GM23248 (cell line): ENCODE data around the gene DYNAP. TPM values are rescaled to one million over a fixed set of nuclear protein-coding genes. Genes with fewer than 3 reads are reported as not detected.

Experiments
- DNase-seq: peaks from one replicate; pipeline ENCODE4 v3.0.0-alpha.2; 2015
- H2AFZ ChIP-seq: fragments of 200-600 bp; sonication (generic); 2 replicates; pipeline ENCODE4 v1.6.1; 2016; ENCODE audit warnings: antibody characterized with exemption
- H3F3A ChIP-seq: fragments of 200-600 bp; sonication (generic); 2 replicates; pipeline ENCODE4 v1.6.1; 2016; ENCODE audit warnings: mild to moderate bottlenecking, antibody characterized with exemption, mixed run types; ENCODE audit not compliant: insufficient read depth
- H3K27ac ChIP-seq: fragments of 200-600 bp; sonication (generic); 2 replicates; pipeline ENCODE4 v1.5.1; 2016; ENCODE audit warnings: mild to moderate bottlenecking
- H3K27me3 ChIP-seq: fragments of 200-600 bp; sonication (generic); replicated peaks from 2 replicates; pipeline ENCODE4 v1.6.1; 2016; ENCODE audit warnings: mild to moderate bottlenecking; ENCODE audit not compliant: insufficient read depth
- H3K36me3 ChIP-seq: fragments of 200-600 bp; sonication (generic); 2 replicates; pipeline ENCODE4 v1.6.1; 2016; ENCODE audit warnings: low read depth, mild to moderate bottlenecking
- H3K4me1 ChIP-seq: fragments of 200-600 bp; sonication (generic); 2 replicates; pipeline ENCODE4 v1.6.1; 2016; ENCODE audit warnings: mild to moderate bottlenecking; ENCODE audit not compliant: insufficient read depth
- H3K4me2 ChIP-seq: fragments of 200-600 bp; sonication (generic); one replicate; pipeline ENCODE4 v1.6.1; 2016; ENCODE audit warnings: mild to moderate bottlenecking; ENCODE audit not compliant: unreplicated experiment
- H3K4me3 ChIP-seq: fragments of 200-600 bp; sonication (generic); 2 replicates; pipeline ENCODE4 v1.5.1; 2016; ENCODE audit warnings: mild to moderate bottlenecking
- H3K79me2 ChIP-seq: fragments of 200-600 bp; sonication (generic); 2 replicates; pipeline ENCODE4 v1.6.1; 2016; ENCODE audit warnings: mild to moderate bottlenecking; ENCODE audit not compliant: insufficient read depth
- H3K9ac ChIP-seq: fragments of 200-600 bp; sonication (generic); 2 replicates; pipeline ENCODE4 v1.6.1; 2016; ENCODE audit warnings: mild to moderate bottlenecking
- H3K9me2 ChIP-seq: fragments of 200-600 bp; sonication (generic); 2 replicates; pipeline ENCODE4 v1.6.1; 2016; ENCODE audit warnings: mixed run types, mild to moderate bottlenecking, moderate library complexity; ENCODE audit not compliant: insufficient read depth
- H3K9me3 ChIP-seq: fragments of 200-600 bp; sonication (generic); one replicate; pipeline ENCODE4 v1.6.1; 2017; ENCODE audit warnings: low read depth
- H4K20me1 ChIP-seq: fragments of 200-600 bp; sonication (generic); 2 replicates; pipeline ENCODE4 v1.6.0; 2016; ENCODE audit not compliant: insufficient read depth
- EZH2 ChIP-seq: fragments of 200-600 bp; sonication (generic); IDR thresholded peaks from 2 replicates; pipeline ENCODE4 v1.6.1; 2018; ENCODE audit warnings: antibody characterized with exemption, mild to moderate bottlenecking; ENCODE audit not compliant: insufficient read depth, poor library complexity, severe bottlenecking
- EZH2phosphoT487 ChIP-seq: fragments of 200-600 bp; sonication (generic); IDR thresholded peaks from 2 replicates; pipeline ENCODE4 v1.6.1; 2018; ENCODE audit warnings: antibody characterized with exemption, moderate library complexity, mild to moderate bottlenecking, low read depth; ENCODE audit not compliant: insufficient read depth
- WGBS, 2 experiments: methylation state at CpG; one replicate each; pipeline ENCODE4 v1.1.6; 2015 to 2017; ENCODE audit warnings: low lambda C conversion rate in 2 of 2, low coverage in 1 of 2; ENCODE audit errors: missing lambda C conversion rate in 2 of 2; 5-methylcytosine and 5-hydroxymethylcytosine counted together
- in situ Hi-C: fragments of 300-500 bp; cut with MboI; formaldehyde crosslinking; loops from 2 replicates; pipeline ENCODE4 v1.15.0; 2020
- polyA plus RNA-seq: library from polyadenylated mRNA; unstranded; fragments of >200 nt; fragmentation: Nextera tagmentation; extraction: Ambion mirVana; gene quantifications from 2 replicates; pipeline ENCODE4 v1.2.1, GENCODE V29; 2016
- total RNA-seq: library from RNA; depleted of rRNA; stranded (reverse); fragments of >200 nt; shearing (Covaris generic); gene quantifications from 2 replicates; pipeline ENCODE4 v1.2.3, GENCODE V29; 2014

Gene DYNAP
- total and polyA plus RNA-seq, 2 experiments from 2014 or later = not detected

DNA sequence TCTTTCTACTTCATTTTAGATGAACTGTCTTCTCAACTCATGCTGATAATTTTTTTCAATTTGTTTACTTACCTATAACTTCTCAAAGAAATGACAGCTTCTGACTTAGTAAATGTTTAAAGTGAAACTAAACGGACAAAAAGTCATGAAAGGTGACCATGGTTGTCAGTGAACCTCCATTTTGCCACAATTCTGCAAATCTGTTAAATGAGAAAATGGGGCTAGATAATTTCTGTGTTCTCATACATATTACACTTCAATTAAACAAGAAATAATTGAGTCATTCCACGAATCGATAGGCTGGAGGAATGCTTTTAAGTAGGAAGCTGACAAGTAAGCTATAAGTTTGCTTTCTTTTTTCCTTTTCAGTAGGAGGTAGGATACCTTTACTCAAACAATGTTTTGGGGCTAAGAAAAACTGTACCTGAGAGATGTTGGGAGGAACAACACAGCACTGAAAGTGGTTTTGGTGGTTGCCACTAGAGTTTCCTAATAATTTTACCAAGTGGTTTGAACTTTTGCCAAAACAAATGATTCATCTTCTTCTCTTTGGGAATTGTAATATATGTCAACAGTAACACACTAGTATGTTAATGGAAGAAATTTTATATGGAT is 17.1 kb downstream of the DYNAP start:
- Histone ChIP-seq H2AFZ (peak overlapping the region; percentile 66), H3K9me3 (no peaks in the 10 kb centered on the region), H3K36me3 (no peaks in the 10 kb centered on the region), H3K4me3 (peak overlapping the region; percentile 63), H3K9ac (no peak overlapping the region), H3K79me2 (no peaks in the 10 kb centered on the region), H3K9me2 (no peaks in the 10 kb centered on the region), H3K27me3 (no peaks in the 10 kb centered on the region), H3K27ac (no peak overlapping the region), H3K4me2 (peak overlapping the region; percentile 65), H4K20me1 (no peaks in the 10 kb centered on the region), H3F3A (no peaks in the 10 kb centered on the region), H3K4me1 (peaks cover 6% of the 10 kb centered on the region; the same call in 1 of the 2 replicates)
- TF ChIP-seq EZH2 = no peak
- TF ChIP-seq EZH2phosphoT487 = no peak
- DNase-seq = peak; percentile 19
- 54 to 58% methylated on average over 3 of the region's 3 CpGs for WGBS, 2 experiments
- in situ Hi-C loops = no loop called here

DNA sequence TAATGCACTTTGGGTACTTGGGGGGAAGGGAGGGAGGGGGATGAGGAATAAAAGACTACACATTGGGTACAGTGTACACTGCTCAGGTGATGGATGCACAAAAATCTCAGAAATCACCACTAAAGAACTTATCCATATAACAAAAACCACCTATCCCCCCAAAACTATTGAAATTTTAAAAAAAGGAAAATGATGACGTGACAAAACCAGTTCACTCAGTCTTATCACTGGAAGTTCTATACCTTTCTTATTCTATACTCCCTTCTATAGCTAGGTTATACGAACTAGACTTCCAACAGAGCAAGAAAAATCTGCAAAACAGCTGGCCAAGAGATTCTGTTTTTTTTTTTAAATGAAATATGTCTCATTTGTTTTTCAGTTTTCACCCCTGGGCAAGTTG is 20.8 kb downstream of the DYNAP start:
- H3K36me3 ChIP-seq = no peaks in the 10 kb centered on the region
- H3K4me3 ChIP-seq = no peak overlapping the region
- in situ Hi-C loops = no loop called here
- TF ChIP-seq EZH2 = no peak
- no peak overlapping the region for H3K9ac ChIP-seq
- no peaks in the 10 kb centered on the region for H3K79me2 ChIP-seq
- WGBS, 2 experiments = 11 to 13% methylated on average over 2 of the region's 2 CpGs
- H3F3A ChIP-seq = no peaks in the 10 kb centered on the region
- no peak for DNase-seq
- H3K27ac ChIP-seq = no peak overlapping the region
- no peak overlapping the region for H3K4me2 ChIP-seq
- no peak overlapping the region for H2AFZ ChIP-seq
- no peaks in the 10 kb centered on the region for H4K20me1 ChIP-seq
- H3K9me3 ChIP-seq = no peaks in the 10 kb centered on the region
- H3K27me3 ChIP-seq = no peaks in the 10 kb centered on the region
- H3K9me2 ChIP-seq = no peaks in the 10 kb centered on the region
- peaks cover 6% of the 10 kb centered on the region; the same call in 1 of the 2 replicates for H3K4me1 ChIP-seq

DNA sequence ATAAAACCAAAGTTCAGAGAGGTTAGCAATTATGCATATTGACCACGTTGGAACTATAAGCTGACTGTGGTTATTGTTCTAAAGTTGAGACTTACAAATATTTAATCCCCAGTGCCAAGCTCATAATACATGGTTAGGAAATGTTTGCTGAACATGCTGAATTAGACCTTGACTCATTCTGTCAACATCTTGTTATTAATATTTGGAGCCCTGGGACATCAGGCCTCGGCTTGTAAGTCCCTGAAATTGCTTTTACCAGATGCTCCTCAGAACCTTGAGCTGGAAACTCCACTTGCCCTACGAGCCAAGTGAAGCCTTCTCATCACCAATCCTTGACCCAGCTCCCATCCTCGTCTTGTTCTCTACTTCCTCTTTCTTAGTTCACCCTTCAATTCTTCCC is 21.2 kb downstream of the DYNAP start:
- no peak overlapping the region for H2AFZ ChIP-seq
- 1 to 5% methylated on average over 4 of the region's 4 CpGs for WGBS, 2 experiments
- no peak overlapping the region for H3K9ac ChIP-seq

DNA sequence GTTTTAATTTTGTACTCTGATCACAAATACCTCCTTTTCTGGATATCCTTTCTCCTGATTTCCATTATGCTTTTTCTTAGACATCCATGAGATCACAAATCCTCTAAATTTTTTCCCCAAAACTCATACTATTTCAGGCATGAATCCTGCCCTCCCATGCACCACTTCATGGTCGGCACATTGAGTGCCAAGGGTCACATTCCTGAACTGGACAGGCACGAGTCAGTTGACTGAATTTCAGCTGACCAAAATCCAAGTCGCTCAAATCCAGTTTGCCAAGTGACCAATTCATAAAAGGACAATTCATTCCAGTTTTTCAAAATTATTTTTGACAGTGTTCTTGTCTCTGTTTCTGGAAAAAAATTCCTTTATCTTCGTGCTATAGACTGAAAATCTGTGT is 22.1 kb downstream of the DYNAP start:
- WGBS, 2 experiments = 14 to 31% methylated on average over 4 of the region's 4 CpGs
- DNase-seq = no peak

More for the DNA sequence above, 21.2 kb downstream of the DYNAP start:
- TF ChIP-seq EZH2 = no peak
- TF ChIP-seq EZH2phosphoT487 = no peak
- in situ Hi-C loops = no loop called here
- Histone ChIP-seq H3K36me3 (no peaks in the 10 kb centered on the region), H3K9me2 (no peaks in the 10 kb centered on the region), H4K20me1 (no peaks in the 10 kb centered on the region), H3K79me2 (no peaks in the 10 kb centered on the region), H3K4me1 (peaks cover 6% of the 10 kb centered on the region; the same call in 1 of the 2 replicates), H3F3A (no peaks in the 10 kb centered on the region), H3K4me3 (no peak overlapping the region), H3K27ac (no peak overlapping the region), H3K4me2 (no peak overlapping the region), H3K9me3 (no peaks in the 10 kb centered on the region), H3K27me3 (no peaks in the 10 kb centered on the region)
- no peak for DNase-seq

More for the DNA sequence above, 22.1 kb downstream of the DYNAP start:
- no peak overlapping the region for H2AFZ ChIP-seq
- H3K4me1 ChIP-seq = peaks cover under 1% of the 10 kb centered on the region; the same call in 1 of the 2 replicates
- no peak overlapping the region for H3K27ac ChIP-seq
- no peak overlapping the region for H3K4me2 ChIP-seq
- H3K79me2 ChIP-seq = no peaks in the 10 kb centered on the region
- H3K9ac ChIP-seq = no peak overlapping the region
- no peaks in the 10 kb centered on the region for H4K20me1 ChIP-seq
- no peak overlapping the region for H3K4me3 ChIP-seq
- TF ChIP-seq EZH2 (no peak), EZH2phosphoT487 (no peak)
- no peaks in the 10 kb centered on the region for H3F3A ChIP-seq
- no peaks in the 10 kb centered on the region for H3K36me3 ChIP-seq
- in situ Hi-C loops = no loop called here
- no peaks in the 10 kb centered on the region for H3K27me3 ChIP-seq
- no peaks in the 10 kb centered on the region for H3K9me3 ChIP-seq
- no peaks in the 10 kb centered on the region for H3K9me2 ChIP-seq
